Measurements from ENCODE around the gene TBX19. TPM values are rescaled to one million over a fixed set of nuclear protein-coding genes. Genes with fewer than 3 reads are reported as not detected.

Gene TBX19
- total RNA-seq, 1 experiment from 2014 or later, result 2.0 TPM

DNA sequence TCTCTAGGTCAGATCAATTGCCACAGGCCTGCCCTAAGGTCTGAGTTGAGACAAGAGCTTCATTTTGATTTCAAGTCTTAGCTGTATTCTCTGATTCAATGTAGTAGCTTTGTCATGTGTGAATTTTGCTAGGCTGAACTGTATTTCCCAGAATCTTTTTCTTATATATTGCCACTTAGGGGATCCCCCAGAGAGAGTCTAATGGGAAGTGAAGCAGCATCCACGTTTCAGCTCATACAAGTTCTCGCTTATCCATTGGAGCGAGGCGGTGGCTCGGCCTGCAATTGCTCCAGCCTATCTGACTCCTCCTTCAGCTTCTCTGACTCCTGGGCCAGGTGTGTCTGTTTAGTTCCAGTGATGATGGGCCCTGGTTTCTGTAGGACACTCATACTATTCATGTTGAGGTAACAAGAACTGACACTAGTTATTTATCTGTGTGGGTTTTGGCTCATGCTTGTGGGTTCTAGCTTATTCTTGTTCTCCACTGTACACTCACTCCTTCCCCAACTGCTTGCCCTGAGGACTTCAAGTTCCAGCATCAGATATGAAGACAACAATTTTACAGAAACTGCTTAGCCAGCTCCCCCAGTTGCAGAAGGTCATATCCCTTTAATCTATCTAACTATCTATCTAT is 48.2 kb downstream of the TBX19 start:
- Histone ChIP-seq H3K4me1 (replicated peaks; ENCODE audit: insufficient read depth) (no peaks in the 10 kb centered on the region), H2AFZ (no peak overlapping the region), H3F3A (ENCODE audit: insufficient read depth, low read depth) (no peaks in the 10 kb centered on the region), H3K79me2 (ENCODE audit: low read depth) (no peaks in the 10 kb centered on the region), H3K4me3 (no peak overlapping the region), H3K27ac (no peak overlapping the region), H4K20me1 (ENCODE audit: insufficient read depth) (no peaks in the 10 kb centered on the region), H3K36me3 (ENCODE audit: low read depth) (no peaks in the 10 kb centered on the region), H3K27me3 (ENCODE audit: insufficient read depth, low read depth) (no peaks in the 10 kb centered on the region), H3K4me2 (no peak overlapping the region), H3K9me2 (ENCODE audit: insufficient read depth) (no peaks in the 10 kb centered on the region), H3K9me3 (ENCODE audit: insufficient read depth, low read depth) (no peaks in the 10 kb centered on the region)
- intact Hi-C loops (cut with micrococcal nuclease; ENCODE audit: unreplicated experiment), result no loop called here
- ChIA-PET POLR2A (ENCODE audit: unreplicated experiment) (no interaction called here), CTCF (no interaction called here)
- TF ChIP-seq, protein P1, sequence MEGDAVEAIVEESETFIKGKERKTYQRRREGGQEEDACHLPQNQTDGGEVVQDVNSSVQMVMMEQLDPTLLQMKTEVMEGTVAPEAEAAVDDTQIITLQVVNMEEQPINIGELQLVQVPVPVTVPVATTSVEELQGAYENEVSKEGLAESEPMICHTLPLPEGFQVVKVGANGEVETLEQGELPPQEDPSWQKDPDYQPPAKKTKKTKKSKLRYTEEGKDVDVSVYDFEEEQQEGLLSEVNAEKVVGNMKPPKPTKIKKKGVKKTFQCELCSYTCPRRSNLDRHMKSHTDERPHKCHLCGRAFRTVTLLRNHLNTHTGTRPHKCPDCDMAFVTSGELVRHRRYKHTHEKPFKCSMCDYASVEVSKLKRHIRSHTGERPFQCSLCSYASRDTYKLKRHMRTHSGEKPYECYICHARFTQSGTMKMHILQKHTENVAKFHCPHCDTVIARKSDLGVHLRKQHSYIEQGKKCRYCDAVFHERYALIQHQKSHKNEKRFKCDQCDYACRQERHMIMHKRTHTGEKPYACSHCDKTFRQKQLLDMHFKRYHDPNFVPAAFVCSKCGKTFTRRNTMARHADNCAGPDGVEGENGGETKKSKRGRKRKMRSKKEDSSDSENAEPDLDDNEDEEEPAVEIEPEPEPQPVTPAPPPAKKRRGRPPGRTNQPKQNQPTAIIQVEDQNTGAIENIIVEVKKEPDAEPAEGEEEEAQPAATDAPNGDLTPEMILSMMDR (conservative IDR thresholded peaks at IDR 0.05), result no peak
- no peak for TF ChIP-seq EZH2 (IDR thresholded peaks at IDR 0.05; ENCODE audit: low read depth)
- BruUV-seq (replicated peaks), result no TSS peak
- no peak for DNase-seq

DNA sequence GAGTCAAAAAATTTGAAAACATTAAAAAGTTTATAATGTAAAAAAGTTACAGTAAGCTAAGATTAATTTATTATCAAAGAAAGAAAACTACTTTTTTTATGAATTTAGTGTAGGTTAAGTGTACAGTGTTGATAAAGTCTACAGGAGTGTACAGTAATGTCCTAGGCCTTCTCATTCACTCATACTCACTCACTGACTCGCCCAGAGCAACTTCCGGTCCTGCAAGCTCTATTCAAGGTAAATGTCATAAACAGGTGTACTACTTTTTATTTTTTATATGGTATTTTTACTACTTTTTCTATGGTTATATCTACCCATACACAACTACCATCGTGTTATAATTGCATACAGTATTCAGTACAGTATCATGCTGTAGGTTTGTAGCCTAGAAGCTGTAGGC is 49.6 kb downstream of the TBX19 start:
- no peaks in the 10 kb centered on the region for H4K20me1 ChIP-seq (ENCODE audit: insufficient read depth)
- no peak overlapping the region for H3K4me2 ChIP-seq
- no peaks in the 10 kb centered on the region for H3F3A ChIP-seq (ENCODE audit: insufficient read depth, low read depth)
- H3K9me3 ChIP-seq (ENCODE audit: insufficient read depth, low read depth), result no peaks in the 10 kb centered on the region
- ChIA-PET POLR2A (ENCODE audit: unreplicated experiment) (interaction anchor here (0.6 kb wide), 2 partner anchors 194 to 244 kb away, joined by 4 read pairs; no protein-coding TSS in a partner anchor), CTCF (no interaction called here)
- no TSS peak for BruUV-seq (replicated peaks)
- H3K36me3 ChIP-seq (ENCODE audit: low read depth), result no peaks in the 10 kb centered on the region
- no peak overlapping the region for H3K27ac ChIP-seq
- TF ChIP-seq, protein P1 (conservative IDR thresholded peaks at IDR 0.05), result no peak
- no peak for TF ChIP-seq EZH2 (IDR thresholded peaks at IDR 0.05; ENCODE audit: low read depth)
- no peak for DNase-seq
- no peak overlapping the region for H2AFZ ChIP-seq
- H3K4me1 ChIP-seq (replicated peaks; ENCODE audit: insufficient read depth), result no peaks in the 10 kb centered on the region
- no peak overlapping the region for H3K4me3 ChIP-seq
- no peaks in the 10 kb centered on the region for H3K9me2 ChIP-seq (ENCODE audit: insufficient read depth)
- no peaks in the 10 kb centered on the region for H3K79me2 ChIP-seq (ENCODE audit: low read depth)
- intact Hi-C loops (cut with micrococcal nuclease; ENCODE audit: unreplicated experiment), result no loop called here
- no peaks in the 10 kb centered on the region for H3K27me3 ChIP-seq (ENCODE audit: insufficient read depth, low read depth)

DNA sequence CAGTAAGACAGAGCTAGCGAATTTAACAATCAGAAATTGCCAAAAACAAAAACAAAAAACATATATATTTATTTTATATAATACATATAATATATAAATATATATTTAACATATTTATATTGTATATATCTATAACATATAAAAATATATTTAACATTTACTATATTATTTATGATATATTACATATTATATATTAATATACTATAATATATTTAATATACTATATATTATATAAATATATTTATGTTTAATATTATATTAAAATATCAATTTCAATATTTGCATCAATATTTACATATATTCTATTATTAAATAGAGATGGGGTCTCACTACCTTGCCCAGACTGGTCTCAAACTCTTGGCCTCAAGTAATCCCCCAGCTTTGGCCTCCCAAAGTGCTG is 50.9 kb downstream of the TBX19 start:
- Histone ChIP-seq H3F3A (ENCODE audit: insufficient read depth, low read depth) (no peaks in the 10 kb centered on the region), H3K36me3 (ENCODE audit: low read depth) (no peaks in the 10 kb centered on the region), H3K9me3 (ENCODE audit: insufficient read depth, low read depth) (no peaks in the 10 kb centered on the region), H2AFZ (no peak overlapping the region), H3K4me1 (replicated peaks; ENCODE audit: insufficient read depth) (no peaks in the 10 kb centered on the region), H3K4me2 (no peak overlapping the region), H3K79me2 (ENCODE audit: low read depth) (no peaks in the 10 kb centered on the region), H4K20me1 (ENCODE audit: insufficient read depth) (no peaks in the 10 kb centered on the region), H3K27me3 (ENCODE audit: insufficient read depth, low read depth) (no peaks in the 10 kb centered on the region), H3K9me2 (ENCODE audit: insufficient read depth) (no peaks in the 10 kb centered on the region), H3K27ac (no peak overlapping the region), H3K4me3 (no peak overlapping the region)
- TF ChIP-seq EZH2 (IDR thresholded peaks at IDR 0.05; ENCODE audit: low read depth), result no peak
- TF ChIP-seq, protein P1 (conservative IDR thresholded peaks at IDR 0.05), result no peak
- ChIA-PET POLR2A (ENCODE audit: unreplicated experiment) (no interaction called here), CTCF (no interaction called here)
- no TSS peak for BruUV-seq (replicated peaks)
- no peak for DNase-seq
- intact Hi-C loops (cut with micrococcal nuclease; ENCODE audit: unreplicated experiment), result no loop called here
